Activated naive CD8-positive, alpha-beta T cell treated with anti-CD3 and anti-CD28 coated beads, Interleukin-2, amount 50 U/mL, for 24 hours (primary cell): ENCODE measurements around the gene CCDC13.
A peak's percentile ranks its signal among the peaks of the same experiment; 100 is the strongest.

ENCODE experiments used
- ATAC-seq: fragments of 150-1000 bp; cut with Tn5 transposase; one replicate; pipeline ENCODE4 v1.10.0; 2021
- DNase-seq: peaks from one replicate; pipeline ENCODE4 v3.0.0; 2021
- H3K27ac Mint-ChIP-seq: one replicate; pipeline ENCODE4 v1.8.0; 2021; ENCODE audit warnings: mild to moderate bottlenecking, mixed read lengths
- H3K27me3 Mint-ChIP-seq: one replicate; pipeline ENCODE4 v1.8.0; 2021; ENCODE audit warnings: mixed read lengths
- H3K36me3 Mint-ChIP-seq: one replicate; pipeline ENCODE4 v1.8.0; 2021; ENCODE audit warnings: low read depth, mixed read lengths
- H3K4me1 Mint-ChIP-seq: one replicate; pipeline ENCODE4 v1.8.0; 2021; ENCODE audit warnings: mixed read lengths
- H3K4me3 Mint-ChIP-seq: one replicate; pipeline ENCODE4 v1.8.0; 2021; ENCODE audit warnings: mild to moderate bottlenecking, moderate library complexity, mixed read lengths
- H3K9me3 Mint-ChIP-seq: one replicate; pipeline ENCODE4 v1.8.0; 2021; ENCODE audit warnings: mixed read lengths

Gene CCDC13

DNA sequence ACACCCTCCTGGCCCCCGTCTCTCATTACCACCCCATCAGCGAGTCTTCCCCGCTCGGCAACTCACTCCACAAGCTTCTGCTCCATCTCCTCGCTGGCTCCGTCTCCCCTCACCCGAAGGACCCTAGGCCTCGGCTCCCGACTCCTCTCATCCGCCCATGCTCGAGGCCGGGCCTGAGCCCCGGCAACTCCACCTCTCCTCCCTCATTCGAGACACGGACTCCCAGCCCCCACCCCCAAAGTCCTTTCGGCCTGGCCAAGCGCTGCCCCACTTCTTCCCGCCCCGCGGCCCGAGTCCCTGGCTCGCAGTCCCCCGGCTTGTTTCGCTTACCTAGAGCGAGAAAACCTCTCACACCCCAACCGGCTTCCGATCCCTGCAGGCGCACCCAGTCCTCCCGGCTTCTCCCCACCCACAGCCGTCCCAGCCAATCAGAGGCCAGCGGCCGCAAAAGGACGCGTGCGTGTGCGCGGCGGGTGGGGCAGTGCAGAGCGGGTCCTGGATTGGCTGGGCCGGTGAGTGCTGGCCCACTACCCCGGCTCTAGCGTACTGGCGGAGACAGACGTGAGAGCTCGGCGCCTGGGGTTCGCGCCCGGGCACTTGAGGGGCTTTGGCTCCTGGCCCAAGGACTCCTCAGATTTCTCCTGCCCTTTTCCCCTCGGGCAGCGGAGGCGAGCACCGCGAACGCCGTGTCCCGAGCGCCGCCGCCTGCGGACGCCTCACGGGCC, 31.2 kb upstream of the CCDC13 start, which contains the start of gene HIGD1A:
Gene HIGD1A, minus strand, starts transcription at position 385 of the 725 bp plus-strand sequence. CDS start 10,237 bp downstream, outside the sequence.
- H3K4me3 Mint-ChIP-seq: peak within 1 kb of the TSS; percentile 99
- no peaks in the 10 kb centered on the region for H3K9me3 Mint-ChIP-seq
- ATAC-seq (peak; percentile 100), DNase-seq (peak; percentile 93)
- peak within 1 kb of the TSS; percentile 93 for H3K27ac Mint-ChIP-seq
- peaks cover 12% of the 10 kb centered on the region for H3K36me3 Mint-ChIP-seq
- H3K4me1 Mint-ChIP-seq: peaks cover 47% of the 10 kb centered on the region
- peaks cover 10% of the 10 kb centered on the region for H3K27me3 Mint-ChIP-seq

DNA sequence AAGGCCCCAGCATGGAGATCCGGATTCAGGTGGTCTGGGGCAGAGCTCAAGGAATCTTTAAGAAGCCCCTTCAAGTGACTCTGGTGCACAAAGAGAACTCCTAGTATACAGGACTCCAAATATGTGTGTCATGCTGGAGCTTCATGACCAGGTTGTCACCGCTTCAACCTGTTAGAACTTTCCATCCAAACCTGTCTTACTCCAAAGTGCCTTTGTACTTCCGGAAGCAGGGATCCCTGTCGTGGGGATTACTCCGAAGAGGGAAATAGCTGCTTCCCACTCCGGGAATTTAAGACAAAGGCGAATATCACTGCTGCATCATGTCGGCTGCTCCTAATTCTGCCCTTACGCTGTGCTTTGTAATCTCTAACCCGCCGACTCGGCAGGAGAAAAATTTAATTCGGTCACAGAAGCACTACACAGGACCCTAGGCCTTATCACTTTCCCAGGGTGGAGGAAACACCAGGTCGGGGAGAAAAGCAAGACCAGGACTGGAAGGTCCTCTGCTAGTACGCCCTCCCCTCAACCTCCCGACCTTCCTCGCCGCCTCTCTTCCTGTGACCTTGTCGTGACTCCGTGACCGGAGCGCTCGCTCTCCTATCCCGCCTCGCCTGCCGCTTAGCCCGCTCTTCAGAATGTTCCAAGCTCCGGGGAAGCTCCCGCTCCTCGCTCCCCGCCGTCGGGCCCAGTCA, 30.5 kb upstream of the CCDC13 start:
- Mint-ChIP-seq H3K27me3 (peaks cover 10% of the 10 kb centered on the region), H3K9me3 (no peaks in the 10 kb centered on the region), H3K4me3 (peak overlapping the region; percentile 99), H3K36me3 (peaks cover 12% of the 10 kb centered on the region), H3K27ac (peak overlapping the region; percentile 93), H3K4me1 (peaks cover 47% of the 10 kb centered on the region)
- DNase-seq (peak; percentile 50), ATAC-seq (peak; percentile 20)

DNA sequence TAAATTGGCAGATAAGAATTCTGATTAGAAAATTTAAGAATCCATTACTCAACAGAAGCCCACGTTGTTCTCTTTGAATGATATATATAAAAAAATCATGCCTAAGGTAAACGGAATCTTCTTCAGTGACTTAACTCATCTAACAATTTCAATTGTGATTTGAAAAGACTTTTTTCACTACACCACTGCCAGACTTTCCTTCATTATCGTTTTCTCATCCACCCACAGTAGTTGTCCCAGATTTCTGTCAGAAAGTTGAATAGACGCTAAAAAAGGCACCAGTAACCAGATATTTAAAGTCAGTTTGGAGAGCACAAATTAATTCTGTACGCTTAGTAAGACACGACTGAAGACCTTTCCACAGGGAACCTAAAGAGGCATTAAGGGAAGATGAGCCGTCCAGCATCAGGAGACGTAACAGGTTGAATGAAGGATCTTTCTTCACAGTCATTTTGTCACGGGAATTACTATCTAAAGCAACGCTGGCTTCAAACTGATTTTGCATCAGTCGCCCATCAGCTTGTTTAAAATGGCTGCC, 29.9 kb upstream of the CCDC13 start:
- Mint-ChIP-seq H3K4me3 (peak overlapping the region; percentile 99), H3K27me3 (peaks cover 10% of the 10 kb centered on the region), H3K27ac (peak overlapping the region; percentile 93), H3K36me3 (peaks cover 12% of the 10 kb centered on the region), H3K9me3 (no peaks in the 10 kb centered on the region), H3K4me1 (peaks cover 47% of the 10 kb centered on the region)
- DNase-seq (no peak), ATAC-seq (no peak)

DNA sequence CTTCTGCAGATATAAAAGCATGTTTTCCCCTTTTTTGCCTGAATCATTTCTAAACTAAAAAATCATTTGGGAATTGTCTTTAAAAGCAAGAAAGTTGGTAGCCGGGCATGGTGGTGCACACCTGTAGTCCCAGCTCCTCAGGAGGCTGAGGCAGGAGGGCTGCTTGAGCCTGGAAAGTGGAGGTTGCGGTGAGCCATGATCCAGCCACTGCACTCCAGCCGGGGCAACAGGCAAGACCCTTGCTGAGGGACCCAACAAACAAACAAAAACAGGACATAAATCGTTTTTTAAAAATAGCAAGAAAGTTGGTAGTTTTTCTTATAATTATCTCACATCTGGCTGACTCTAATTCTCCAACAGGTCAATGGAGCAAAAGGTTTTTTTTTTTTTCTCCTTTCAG, 28.7 kb upstream of the CCDC13 start:
- ATAC-seq (no peak), DNase-seq (no peak)
- H3K27ac Mint-ChIP-seq: no peak overlapping the region
- H3K27me3 Mint-ChIP-seq: peaks cover 10% of the 10 kb centered on the region
- H3K4me3 Mint-ChIP-seq: no peak overlapping the region
- peaks cover 12% of the 10 kb centered on the region for H3K36me3 Mint-ChIP-seq
- H3K9me3 Mint-ChIP-seq: no peaks in the 10 kb centered on the region
- peaks cover 47% of the 10 kb centered on the region for H3K4me1 Mint-ChIP-seq

DNA sequence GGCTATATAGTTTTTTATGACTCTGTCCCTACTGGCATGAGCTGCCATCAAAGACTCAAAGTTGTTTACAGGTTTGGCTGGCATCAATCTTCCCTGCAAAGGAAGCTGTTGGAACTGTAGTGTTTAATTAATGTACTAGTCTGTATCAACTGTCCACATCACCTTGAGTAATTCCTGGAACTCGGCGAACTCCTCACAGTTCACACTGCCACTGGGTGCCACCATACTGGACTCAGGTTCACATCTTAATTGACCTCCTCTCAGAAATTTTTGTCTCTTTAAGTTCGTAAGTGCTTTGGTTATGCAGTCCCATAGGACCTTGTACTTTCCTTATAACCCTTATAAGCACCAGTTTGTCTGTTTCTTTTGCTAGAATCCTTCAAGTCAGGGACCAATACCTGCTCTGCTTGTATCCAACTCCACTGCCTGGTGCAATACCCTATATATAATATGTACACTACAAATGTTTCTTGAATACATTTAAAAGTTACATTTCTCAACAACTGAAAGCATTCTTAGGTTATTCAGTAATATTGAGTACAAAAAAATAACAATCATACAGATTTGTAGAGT, 28.1 kb upstream of the CCDC13 start:
- Mint-ChIP-seq H3K27me3 (peaks cover 5% of the 10 kb centered on the region), H3K4me1 (peaks cover 50% of the 10 kb centered on the region), H3K4me3 (no peak overlapping the region), H3K27ac (no peak overlapping the region), H3K9me3 (no peaks in the 10 kb centered on the region), H3K36me3 (peaks cover 15% of the 10 kb centered on the region)
- DNase-seq: no peak
- ATAC-seq: no peak

DNA sequence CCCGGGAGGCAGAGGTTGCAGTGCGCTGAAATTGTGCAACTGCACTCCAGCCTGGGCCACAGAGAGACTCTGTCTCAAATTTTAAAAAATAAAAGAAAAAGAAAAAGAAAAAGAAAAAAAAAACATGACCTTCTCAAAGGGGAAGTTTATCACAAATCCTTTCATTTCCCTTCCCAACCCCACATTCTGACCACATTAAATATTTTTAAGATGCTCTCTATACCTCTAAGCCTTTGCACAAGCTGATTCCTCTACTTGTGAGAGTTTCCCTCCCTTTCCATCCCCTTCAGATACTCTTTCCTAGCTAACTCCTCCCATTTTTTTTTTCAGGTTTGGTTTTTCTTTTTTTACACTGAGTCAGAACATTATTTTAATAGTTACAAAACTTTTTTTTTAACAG, 27.2 kb upstream of the CCDC13 start:
- Mint-ChIP-seq H3K4me3 (no peak overlapping the region), H3K27me3 (no peaks in the 10 kb centered on the region), H3K9me3 (no peaks in the 10 kb centered on the region), H3K36me3 (peaks cover 20% of the 10 kb centered on the region), H3K4me1 (peaks cover 50% of the 10 kb centered on the region), H3K27ac (no peak overlapping the region)
- DNase-seq (no peak), ATAC-seq (no peak)

DNA sequence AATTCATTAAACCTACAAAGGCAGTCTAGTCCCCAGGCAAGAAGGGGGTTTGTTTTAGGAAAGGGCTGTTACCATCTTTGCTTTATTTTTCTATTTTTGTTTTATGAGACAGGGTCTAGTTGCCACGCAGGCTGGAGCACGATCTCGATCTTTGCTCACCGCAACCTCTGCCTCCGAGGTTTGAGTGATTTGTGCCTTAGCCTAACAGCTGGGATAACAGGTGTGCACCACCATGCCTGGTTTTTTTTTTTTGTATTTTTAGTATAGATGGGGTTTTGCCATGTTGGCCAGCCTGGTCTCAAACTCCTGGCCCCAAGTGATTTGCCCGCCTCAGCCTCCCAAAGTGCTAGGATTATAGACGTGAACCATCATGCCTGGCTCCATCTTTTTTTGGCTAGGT, 26.3 kb upstream of the CCDC13 start:
- no peak overlapping the region for H3K27ac Mint-ChIP-seq
- no peak overlapping the region for H3K4me3 Mint-ChIP-seq
- DNase-seq: no peak
- no peaks in the 10 kb centered on the region for H3K9me3 Mint-ChIP-seq
- ATAC-seq: no peak
- H3K36me3 Mint-ChIP-seq: peaks cover 23% of the 10 kb centered on the region
- peaks cover 44% of the 10 kb centered on the region for H3K4me1 Mint-ChIP-seq
- no peaks in the 10 kb centered on the region for H3K27me3 Mint-ChIP-seq

DNA sequence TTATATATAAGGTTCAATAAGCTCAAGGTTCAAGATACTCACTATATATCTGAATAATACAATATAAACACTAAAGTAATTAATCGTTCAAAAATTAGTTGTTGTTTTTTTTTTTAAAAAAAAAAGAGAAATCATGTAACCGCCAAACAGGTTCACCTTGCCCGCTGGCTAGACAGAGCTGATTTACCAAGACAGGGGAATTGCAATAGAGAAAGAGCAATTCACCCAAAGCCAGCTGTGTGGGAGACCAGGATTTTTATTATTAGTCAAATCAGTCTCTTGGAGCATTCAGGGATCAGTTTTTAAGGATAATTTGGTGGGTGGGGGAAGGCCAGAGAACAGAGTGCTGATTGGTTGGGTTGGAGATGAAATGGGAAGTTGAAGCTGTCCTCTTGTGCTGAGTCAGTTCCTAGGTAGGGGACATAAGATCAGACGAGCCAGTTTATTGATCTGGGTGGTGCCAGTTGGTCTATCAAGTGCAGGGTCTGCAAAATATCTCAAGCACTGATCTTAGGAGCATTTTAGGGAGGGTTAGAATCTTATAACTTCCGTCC, 23.4 kb upstream of the CCDC13 start:
- Mint-ChIP-seq H3K27me3 (no peaks in the 10 kb centered on the region), H3K27ac (no peak overlapping the region), H3K36me3 (peaks cover 33% of the 10 kb centered on the region), H3K9me3 (no peaks in the 10 kb centered on the region), H3K4me3 (no peak overlapping the region), H3K4me1 (peaks cover 23% of the 10 kb centered on the region)
- no peak for DNase-seq
- no peak for ATAC-seq

DNA sequence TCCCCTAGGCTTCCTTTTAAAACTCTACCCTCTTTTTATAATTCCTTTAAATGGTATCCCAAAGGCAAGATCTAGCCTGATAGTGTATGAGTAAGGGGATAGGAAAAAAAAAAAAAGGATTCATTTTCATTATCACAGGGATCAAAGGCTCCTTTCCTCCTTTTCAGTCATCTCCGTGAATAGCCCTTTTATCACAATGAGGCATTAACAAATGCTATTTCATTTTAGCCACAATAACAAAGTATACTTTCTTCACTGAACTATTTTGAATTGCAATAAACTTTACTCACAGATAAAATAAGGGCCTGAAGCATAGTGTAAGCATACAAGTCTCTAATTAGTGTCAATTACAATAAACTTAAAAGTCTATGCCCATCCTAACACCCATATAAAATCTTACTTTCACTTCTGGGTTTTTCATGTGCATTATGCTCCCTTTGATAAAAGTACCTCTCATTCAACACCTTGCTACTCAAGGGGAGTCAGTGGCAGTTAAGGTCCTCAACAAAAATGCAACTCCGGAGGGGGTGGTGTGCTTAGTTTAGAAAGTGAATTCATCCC, 22.6 kb upstream of the CCDC13 start:
- no peak for DNase-seq
- Mint-ChIP-seq H3K4me3 (no peak overlapping the region), H3K9me3 (no peaks in the 10 kb centered on the region), H3K4me1 (peaks cover 16% of the 10 kb centered on the region), H3K36me3 (peaks cover 30% of the 10 kb centered on the region), H3K27ac (no peak overlapping the region), H3K27me3 (no peaks in the 10 kb centered on the region)
- ATAC-seq: no peak

DNA sequence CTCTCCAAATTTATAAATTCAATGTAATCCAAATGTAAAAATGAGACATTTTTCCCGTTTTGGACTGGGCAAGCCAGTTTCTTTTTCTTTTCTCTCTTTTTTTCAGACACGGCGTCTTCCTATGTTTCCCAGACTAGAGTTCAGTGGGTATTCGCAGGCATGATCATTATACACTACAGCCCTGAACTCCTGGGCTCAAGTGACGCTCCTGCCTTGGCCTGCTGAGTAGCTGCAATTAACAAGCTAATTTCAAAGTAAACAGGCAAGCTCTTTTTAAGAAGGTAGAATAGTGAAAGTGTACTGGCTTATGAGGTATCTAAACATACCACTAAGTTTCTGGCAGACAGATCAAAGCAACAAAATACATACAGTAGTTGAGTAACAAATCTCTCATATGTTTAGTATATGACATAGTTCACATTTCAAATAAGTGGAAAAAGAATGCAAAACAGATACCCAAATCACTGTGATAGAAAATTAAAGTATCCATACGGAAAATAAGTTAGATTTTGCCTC, 17.7 kb upstream of the CCDC13 start:
- Mint-ChIP-seq H3K4me3 (no peak overlapping the region), H3K4me1 (no peaks in the 10 kb centered on the region), H3K9me3 (no peaks in the 10 kb centered on the region)

DNA sequence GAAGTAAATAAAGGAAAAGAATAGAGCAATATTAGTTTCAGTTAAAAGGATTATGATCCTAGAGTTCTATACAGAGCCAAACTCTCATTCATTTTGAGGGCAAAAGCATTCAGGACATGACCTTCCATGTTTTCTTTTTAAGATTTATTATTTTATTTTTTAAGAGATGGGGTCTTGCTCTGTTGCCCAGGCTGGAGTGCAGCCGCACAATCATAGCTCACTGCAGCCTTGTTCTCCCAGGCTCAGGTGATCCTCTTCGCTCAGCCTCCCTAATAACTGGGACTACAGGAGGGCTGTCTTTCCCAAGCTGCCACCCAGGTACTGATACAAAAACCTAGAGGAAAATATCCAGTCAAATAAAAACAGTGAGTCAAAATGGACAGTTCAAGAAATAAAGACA, 13.6 kb upstream of the CCDC13 start:
- H3K4me1 Mint-ChIP-seq: no peaks in the 10 kb centered on the region
- ATAC-seq (no peak), DNase-seq (no peak)
- H3K27ac Mint-ChIP-seq: no peak overlapping the region
- no peak overlapping the region for H3K4me3 Mint-ChIP-seq
- peaks cover 25% of the 10 kb centered on the region for H3K36me3 Mint-ChIP-seq
- no peaks in the 10 kb centered on the region for H3K27me3 Mint-ChIP-seq
- no peaks in the 10 kb centered on the region for H3K9me3 Mint-ChIP-seq

More for the DNA sequence above, 17.7 kb upstream of the CCDC13 start:
- Mint-ChIP-seq H3K27ac (no peak overlapping the region), H3K27me3 (no peaks in the 10 kb centered on the region), H3K36me3 (peaks cover 34% of the 10 kb centered on the region)
- ATAC-seq: no peak
- no peak for DNase-seq

DNA sequence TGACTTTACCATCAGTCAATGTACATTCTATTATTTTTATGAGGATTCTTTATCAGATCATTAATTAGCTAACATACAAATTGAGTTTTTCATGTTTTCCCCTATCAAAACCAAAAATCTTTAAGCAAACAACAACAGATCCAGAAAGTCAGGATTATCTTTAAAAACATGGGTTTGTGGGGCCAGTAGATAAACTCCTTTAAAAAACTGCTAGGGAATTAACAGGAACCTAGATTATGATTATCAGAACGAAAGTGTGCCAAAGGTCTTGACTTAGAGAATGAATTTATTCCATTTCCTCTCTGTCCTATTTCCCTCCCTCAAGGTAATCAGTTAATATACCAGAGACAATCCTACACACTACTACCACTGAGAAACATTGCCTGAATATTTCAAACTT, 13.2 kb upstream of the CCDC13 start:
- no peaks in the 10 kb centered on the region for H3K27me3 Mint-ChIP-seq
- peaks cover 25% of the 10 kb centered on the region for H3K36me3 Mint-ChIP-seq
- ATAC-seq (no peak), DNase-seq (no peak)
- no peaks in the 10 kb centered on the region for H3K9me3 Mint-ChIP-seq
- H3K27ac Mint-ChIP-seq: no peak overlapping the region
- H3K4me3 Mint-ChIP-seq: no peak overlapping the region
- H3K4me1 Mint-ChIP-seq: no peaks in the 10 kb centered on the region

DNA sequence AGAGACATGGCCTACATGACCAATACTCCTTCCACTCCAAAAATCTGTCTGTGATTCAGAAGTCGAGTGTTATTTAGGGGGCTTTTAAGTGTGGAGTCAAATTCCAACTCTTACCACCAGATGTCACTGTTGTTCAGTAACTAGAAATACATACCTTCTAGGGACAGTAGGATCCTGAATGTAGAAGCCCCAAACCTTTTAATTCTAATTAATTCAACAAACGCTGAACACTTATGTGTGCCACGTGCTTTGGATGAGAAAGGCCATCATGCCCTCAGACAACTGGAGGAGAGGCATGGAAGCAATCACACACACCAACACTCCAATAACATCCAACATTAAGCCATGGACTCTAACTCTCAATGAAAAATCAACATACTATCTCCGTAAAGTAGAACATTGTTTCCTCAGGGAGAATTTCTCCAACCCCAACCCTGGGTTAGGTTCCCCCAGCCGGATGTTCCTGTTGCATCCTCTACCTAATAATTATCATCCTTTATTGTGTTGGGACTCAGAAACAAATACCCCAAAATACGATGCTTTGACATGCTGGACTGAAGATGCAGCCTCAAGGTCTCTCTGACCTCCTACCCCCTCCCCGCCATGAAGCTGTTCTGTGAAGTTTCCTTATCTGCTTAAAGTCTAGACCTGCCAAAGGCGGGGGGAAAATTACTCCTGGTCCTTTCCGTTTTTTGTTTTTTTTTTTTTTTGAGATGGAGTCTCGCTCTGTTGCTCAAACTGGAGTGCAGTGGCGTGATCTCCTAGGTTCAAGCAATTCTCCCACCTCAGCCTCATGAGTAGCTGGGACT, 8.0 kb upstream of the CCDC13 start:
- Mint-ChIP-seq H3K27ac (no peak overlapping the region), H3K9me3 (no peaks in the 10 kb centered on the region), H3K27me3 (no peaks in the 10 kb centered on the region)

More for the DNA sequence above, 8.0 kb upstream of the CCDC13 start:
- Mint-ChIP-seq H3K36me3 (peaks cover 15% of the 10 kb centered on the region), H3K4me1 (peaks cover 3% of the 10 kb centered on the region), H3K4me3 (no peak overlapping the region)
- DNase-seq (no peak), ATAC-seq (peak; percentile 84)
